Subcutaneous adipose tissue (tissue), 4 donors: ENCODE measurements around the gene CCDC171. TPM values are rescaled to one million over a fixed set of nuclear protein-coding genes. Genes with fewer than 3 reads are reported as not detected.

Source experiments
- CTCF ChIP-seq: fragments of 450-650 bp; IDR thresholded peaks from one replicate; pipeline ENCODE4 v1.5.1; 2016; ENCODE audit warnings: low read depth, mild to moderate bottlenecking, control low read depth, antibody characterized with exemption, moderate library complexity
- total RNA-seq, 4 donors: library from RNA; depleted of rRNA; stranded (reverse); fragments of >200 nt; gene quantifications; one replicate each; pipeline ENCODE4 v1.1.0, GENCODE V29; 2016

Gene CCDC171
- total RNA-seq, 4 donors from 2014 or later, result 2.9 to 3.8 (median 3.6) TPM

GRCh38 chr9:15617782-15618181, 64.9 kb downstream of the CCDC171 start:
- no peak for TF ChIP-seq CTCF

- no peak for TF ChIP-seq CTCF
These were observed 65.9 kb downstream of the CCDC171 start for GRCh38 chr9:15618540-15619331.

- no peak for TF ChIP-seq CTCF
These were observed 69.6 kb downstream of the CCDC171 start for GRCh38 chr9:15622318-15622971.

- no peak for TF ChIP-seq CTCF
These were observed 82.9 kb downstream of the CCDC171 start for GRCh38 chr9:15635752-15636151.

- no peak for TF ChIP-seq CTCF
These were observed 87.3 kb downstream of the CCDC171 start for GRCh38 chr9:15640121-15640520.

- no peak for TF ChIP-seq CTCF
These were observed 88.4 kb downstream of the CCDC171 start for GRCh38 chr9:15641291-15641690.

GRCh38 chr9:15642369-15642962, 89.6 kb downstream of the CCDC171 start:
- TF ChIP-seq CTCF, result no peak
